K562 (cell line): ENCODE measurements around the gene DAO. TPM values are rescaled to one million over a fixed set of nuclear protein-coding genes. Genes with fewer than 3 reads are reported as not detected.

Experiments
- CEBPB ChIP-seq: fragments of 450-650 bp; IDR thresholded peaks from 2 replicates; pipeline ENCODE4 v1.6.1; 2016; ENCODE audit warnings: missing genetic modification characterization, missing compliant biosample characterization
- CHCHD3 ChIP-seq: fragments of 250-450 bp; sonication (Bioruptor Pico); IDR thresholded peaks from 2 replicates; pipeline ENCODE4 v2.1.2; 2022; ENCODE audit warnings: mild to moderate bottlenecking
- FOXP1 ChIP-seq: sonication (generic); formaldehyde crosslinking; IDR thresholded peaks from 2 replicates; pipeline ENCODE4 v1.8.0; 2022; ENCODE audit warnings: mild to moderate bottlenecking, missing genetic modification reagents
- MAFG ChIP-seq: fragments of 450-650 bp; conservative IDR thresholded peaks from 2 replicates; pipeline ENCODE4 v1.6.1; 2016; ENCODE audit warnings: missing genetic modification characterization, missing compliant biosample characterization
- MCM7 ChIP-seq, 2 experiments: fragments of 450-650 bp; IDR thresholded peaks; 2 replicates each; pipeline ENCODE4 v1.6.1; 2016 to 2018
- MYNN ChIP-seq, 2 experiments: sonication (generic); formaldehyde crosslinking in 1 of 2; IDR thresholded peaks; 2 replicates each; pipeline versions ENCODE4 v1.5.0 to v1.6.1; 2016 to 2020; ENCODE audit warnings: antibody characterized with exemption in 1 of 2, missing genetic modification reagents in 1 of 2
- PTTG1 ChIP-seq: fragments of 450-650 bp; IDR thresholded peaks from 2 replicates; pipeline ENCODE4 v1.6.1; 2016; ENCODE audit warnings: low read depth, mild to moderate bottlenecking, missing genetic modification characterization, missing compliant biosample characterization
- RAD51 ChIP-seq: fragments of 450-650 bp; IDR thresholded peaks from 2 replicates; pipeline ENCODE4 v1.7.1; 2016; ENCODE audit warnings: low read depth, mild to moderate bottlenecking, borderline replicate concordance
- SRSF1 ChIP-seq: fragments of 200-400 bp; formaldehyde crosslinking; IDR thresholded peaks from 2 replicates; pipeline ENCODE4 v1.6.1; 2017; ENCODE audit warnings: mild to moderate bottlenecking, low read depth, low read length, moderate library complexity
- TOE1 ChIP-seq, 2 experiments: fragments of 450-650 bp in 1 of 2; sonication (generic) in 1 of 2; formaldehyde crosslinking in 1 of 2; IDR thresholded peaks; 2 replicates each; pipeline versions ENCODE4 v1.7.1 to v1.8.0; 2016 to 2022; ENCODE audit warnings: borderline replicate concordance in 2 of 2, mild to moderate bottlenecking in 2 of 2, antibody characterized with exemption in 1 of 2, inconsistent platforms in 1 of 2, low read depth in 1 of 2, missing genetic modification reagents in 1 of 2, moderate library complexity in 1 of 2
- ZNF146 ChIP-seq: IDR thresholded peaks from one replicate; pipeline ENCODE4 v1.6.1; 2018; ENCODE audit warnings: missing compliant biosample characterization; ENCODE audit not compliant: unreplicated experiment
- ZNF316 ChIP-seq: fragments of 450-650 bp; IDR thresholded peaks from 2 replicates; pipeline ENCODE4 v1.6.1; 2016
- ZNF592 ChIP-seq: fragments of 450-650 bp; IDR thresholded peaks from 2 replicates; pipeline ENCODE4 v1.6.1; 2017; ENCODE audit warnings: antibody characterized with exemption, mild to moderate bottlenecking
- polyA plus RNA-seq, 8 experiments: library from polyadenylated mRNA; depleted of rRNA in 4 of 8; stranded (reverse) in 5 of 8; unstranded in 3 of 8; fragments of >200 nt; fragmentation: Nextera tagmentation in 2 of 8; fragmentation: Illumina TruSeq in 1 of 8; extraction: Ambion mirVana in 2 of 8; extraction: Trizol in 1 of 8; gene quantifications; 2 replicates each; pipeline versions ENCODE4 v1.2.1 to v1.2.3, GENCODE V29; 2011 to 2014; ENCODE audit warnings: inconsistent platforms in 1 of 8, missing spikeins in 1 of 8
- total RNA-seq, 7 experiments: library from RNA; depleted of rRNA in 6 of 7; stranded (reverse); fragments of >200 nt in 6 of 7; fragmentation: Illumina TruSeq in 2 of 7; extraction: Trizol in 2 of 7; gene quantifications; 2 replicates each; pipeline versions ENCODE4 v1.2.1 to v1.2.3, GENCODE V29; 2011 to 2021; ENCODE audit warnings: low replicate concordance in 1 of 7
- TF ChIP-seq, protein P1 (sequence below): fragments of 250-450 bp; sonication (Bioruptor Pico); IDR thresholded peaks from 2 replicates; pipeline ENCODE4 v1.6.1; 2021; ENCODE audit warnings: mild to moderate bottlenecking
- TF ChIP-seq, protein P2 (sequence below): fragments of 250-450 bp; sonication (Bioruptor Pico); IDR thresholded peaks from 2 replicates; pipeline ENCODE4 v1.5.0; 2020; ENCODE audit warnings: mild to moderate bottlenecking

Gene DAO
- total and polyA plus RNA-seq, 9 of the 15 experiments (the other 6 are each of a cell fraction or from before 2014, with no cell fraction given), result not detected

DNA sequence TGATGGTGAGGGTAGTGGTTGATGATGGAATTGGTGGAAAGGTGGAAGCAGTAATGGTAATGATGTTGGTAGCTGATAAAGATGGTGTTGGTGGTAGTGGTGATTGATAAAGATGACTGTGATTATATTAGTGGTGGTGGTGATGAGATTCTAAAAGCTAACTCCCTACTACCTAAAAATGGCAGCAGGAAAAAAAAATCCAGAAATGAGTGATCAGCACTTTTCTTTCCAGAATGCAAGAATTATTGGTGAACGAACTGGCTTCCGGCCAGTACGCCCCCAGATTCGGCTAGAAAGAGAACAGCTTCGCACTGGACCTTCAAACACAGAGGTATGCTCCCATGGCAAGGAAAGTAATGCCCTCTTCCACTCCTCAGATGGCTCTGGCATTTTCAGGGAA lies 19.3 kb downstream of the DAO start (continued):
- TF ChIP-seq, protein P1, sequence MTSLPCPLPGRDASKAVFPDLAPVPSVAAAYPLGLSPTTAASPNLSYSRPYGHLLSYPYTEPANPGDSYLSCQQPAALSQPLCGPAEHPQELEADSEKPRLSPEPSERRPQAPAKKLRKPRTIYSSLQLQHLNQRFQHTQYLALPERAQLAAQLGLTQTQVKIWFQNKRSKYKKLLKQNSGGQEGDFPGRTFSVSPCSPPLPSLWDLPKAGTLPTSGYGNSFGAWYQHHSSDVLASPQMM (CRISPR knock-in tag), result no peak
- TF ChIP-seq CHCHD3 (CRISPR knock-in tag), result no peak
- TF ChIP-seq FOXP1 (CRISPR knock-in tag), result no peak
- TF ChIP-seq, protein P2, sequence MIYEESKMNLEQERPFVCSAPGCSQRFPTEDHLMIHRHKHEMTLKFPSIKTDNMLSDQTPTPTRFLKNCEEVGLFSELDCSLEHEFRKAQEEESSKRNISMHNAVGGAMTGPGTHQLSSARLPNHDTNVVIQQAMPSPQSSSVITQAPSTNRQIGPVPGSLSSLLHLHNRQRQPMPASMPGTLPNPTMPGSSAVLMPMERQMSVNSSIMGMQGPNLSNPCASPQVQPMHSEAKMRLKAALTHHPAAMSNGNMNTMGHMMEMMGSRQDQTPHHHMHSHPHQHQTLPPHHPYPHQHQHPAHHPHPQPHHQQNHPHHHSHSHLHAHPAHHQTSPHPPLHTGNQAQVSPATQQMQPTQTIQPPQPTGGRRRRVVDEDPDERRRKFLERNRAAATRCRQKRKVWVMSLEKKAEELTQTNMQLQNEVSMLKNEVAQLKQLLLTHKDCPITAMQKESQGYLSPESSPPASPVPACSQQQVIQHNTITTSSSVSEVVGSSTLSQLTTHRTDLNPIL, result no peak
- TF ChIP-seq SRSF1, result no peak
- no peak for TF ChIP-seq RAD51
- TF ChIP-seq CEBPB (tag), result no peak
- no peak for TF ChIP-seq ZNF146 (CRISPR knock-in tag)
- peak; percentile 77 for TF ChIP-seq ZNF316
- TF ChIP-seq MYNN (IDR thresholded peaks at IDR 0.05), result no peak
- no peak for TF ChIP-seq MYNN (CRISPR knock-in tag; IDR thresholded peaks at IDR 0.05)
- TF ChIP-seq ZNF592, result no peak
- TF ChIP-seq MAFG (tag), result peak; percentile 67
- no peak for TF ChIP-seq TOE1 (IDR thresholded peaks at IDR 0.05; ENCODE audit: borderline replicate concordance)
- no peak for TF ChIP-seq TOE1 (CRISPR knock-in tag; IDR thresholded peaks at IDR 0.05; ENCODE audit: borderline replicate concordance, low read depth)
- no peak for TF ChIP-seq PTTG1 (tag)
- no peak for TF ChIP-seq MCM7 (IDR thresholded peaks at IDR 0.05)
